GM06990 (cell line): ENCODE results near the gene CLEC4A.
A peak's percentile ranks its signal among the peaks of the same experiment; 100 is the strongest.
"Not testable (repeated sequence)": the region's sequence is repeated elsewhere in the genome, so short reads cannot be mapped to it uniquely, and the experiment has no call there.

Source experiments
- DNase-seq: peaks from one replicate; pipeline ENCODE4 v3.0.0-alpha.2; 2011; ENCODE audit not compliant: insufficient read length; ENCODE audit errors: extremely low read depth
- H3K27me3 ChIP-seq: replicated peaks from 2 replicates; pipeline ENCODE4 v1.6.0; 2011; ENCODE audit warnings: low read length; ENCODE audit not compliant: control insufficient read depth, insufficient read depth
- H3K36me3 ChIP-seq: 2 replicates; pipeline ENCODE4 v1.5.1; 2011; ENCODE audit warnings: low read length; ENCODE audit not compliant: control insufficient read depth, insufficient read depth
- H3K4me3 ChIP-seq: replicated peaks from 2 replicates; pipeline ENCODE4 v1.5.1; 2011; ENCODE audit warnings: low read depth, mild to moderate bottlenecking, control low read depth, low read length
- TF ChIP-seq, protein P1 (sequence below): IDR thresholded peaks from 2 replicates; pipeline ENCODE4 v1.5.1; 2011; ENCODE audit warnings: low read length, control low read depth, mild to moderate bottlenecking, inconsistent platforms; ENCODE audit not compliant: insufficient read depth, poor library complexity, severe bottlenecking

Gene CLEC4A

DNA sequence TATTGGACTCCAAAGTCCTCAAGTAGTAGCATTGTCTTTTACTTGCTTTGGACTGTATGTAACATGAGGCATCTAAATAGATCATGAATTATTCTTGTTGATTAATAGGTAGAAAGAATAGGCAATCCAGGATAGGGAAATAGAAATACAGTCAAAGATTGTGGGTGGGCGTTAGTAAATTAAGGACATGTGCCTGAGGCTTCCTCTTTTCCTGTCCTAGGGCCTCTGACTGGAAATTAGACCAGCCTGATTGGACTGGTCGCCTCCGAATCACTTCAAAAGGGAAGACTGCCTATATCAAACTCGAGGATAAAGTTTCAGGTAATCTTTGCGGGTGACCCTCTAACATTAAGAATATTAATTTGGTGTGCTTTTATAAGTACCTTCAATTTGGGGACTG is 33.7 kb upstream of the CLEC4A start:
- TF ChIP-seq, protein P1, sequence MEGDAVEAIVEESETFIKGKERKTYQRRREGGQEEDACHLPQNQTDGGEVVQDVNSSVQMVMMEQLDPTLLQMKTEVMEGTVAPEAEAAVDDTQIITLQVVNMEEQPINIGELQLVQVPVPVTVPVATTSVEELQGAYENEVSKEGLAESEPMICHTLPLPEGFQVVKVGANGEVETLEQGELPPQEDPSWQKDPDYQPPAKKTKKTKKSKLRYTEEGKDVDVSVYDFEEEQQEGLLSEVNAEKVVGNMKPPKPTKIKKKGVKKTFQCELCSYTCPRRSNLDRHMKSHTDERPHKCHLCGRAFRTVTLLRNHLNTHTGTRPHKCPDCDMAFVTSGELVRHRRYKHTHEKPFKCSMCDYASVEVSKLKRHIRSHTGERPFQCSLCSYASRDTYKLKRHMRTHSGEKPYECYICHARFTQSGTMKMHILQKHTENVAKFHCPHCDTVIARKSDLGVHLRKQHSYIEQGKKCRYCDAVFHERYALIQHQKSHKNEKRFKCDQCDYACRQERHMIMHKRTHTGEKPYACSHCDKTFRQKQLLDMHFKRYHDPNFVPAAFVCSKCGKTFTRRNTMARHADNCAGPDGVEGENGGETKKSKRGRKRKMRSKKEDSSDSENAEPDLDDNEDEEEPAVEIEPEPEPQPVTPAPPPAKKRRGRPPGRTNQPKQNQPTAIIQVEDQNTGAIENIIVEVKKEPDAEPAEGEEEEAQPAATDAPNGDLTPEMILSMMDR = no peak
- Histone ChIP-seq H3K4me3 (no peak overlapping the region), H3K36me3 (peaks cover 15% of the 10 kb centered on the region), H3K27me3 (no peaks in the 10 kb centered on the region)
- no peak for DNase-seq

DNA sequence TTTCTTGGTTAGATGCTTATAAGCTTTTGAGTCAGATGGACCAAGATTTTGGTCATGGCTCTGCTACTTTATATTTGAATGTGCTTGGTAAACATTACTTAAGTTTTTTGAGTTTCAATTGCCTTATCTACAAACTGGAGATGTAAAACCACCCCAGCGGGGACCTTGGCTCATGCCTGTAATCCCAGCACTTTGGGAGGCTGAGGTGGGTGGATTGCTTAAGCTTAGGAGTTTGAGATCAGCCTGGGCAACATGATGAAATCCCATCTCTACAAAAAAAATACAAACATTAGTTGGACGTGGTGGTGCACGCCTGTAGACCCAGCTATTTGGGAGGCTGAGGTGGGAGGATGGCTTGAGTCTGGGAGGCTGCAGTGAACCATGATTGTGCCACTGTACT is 30.1 kb upstream of the CLEC4A start:
- TF ChIP-seq, protein P1 = no peak
- Histone ChIP-seq H3K4me3 (no peak overlapping the region), H3K27me3 (no peaks in the 10 kb centered on the region), H3K36me3 (peaks cover 19% of the 10 kb centered on the region)
- no peak for DNase-seq

DNA sequence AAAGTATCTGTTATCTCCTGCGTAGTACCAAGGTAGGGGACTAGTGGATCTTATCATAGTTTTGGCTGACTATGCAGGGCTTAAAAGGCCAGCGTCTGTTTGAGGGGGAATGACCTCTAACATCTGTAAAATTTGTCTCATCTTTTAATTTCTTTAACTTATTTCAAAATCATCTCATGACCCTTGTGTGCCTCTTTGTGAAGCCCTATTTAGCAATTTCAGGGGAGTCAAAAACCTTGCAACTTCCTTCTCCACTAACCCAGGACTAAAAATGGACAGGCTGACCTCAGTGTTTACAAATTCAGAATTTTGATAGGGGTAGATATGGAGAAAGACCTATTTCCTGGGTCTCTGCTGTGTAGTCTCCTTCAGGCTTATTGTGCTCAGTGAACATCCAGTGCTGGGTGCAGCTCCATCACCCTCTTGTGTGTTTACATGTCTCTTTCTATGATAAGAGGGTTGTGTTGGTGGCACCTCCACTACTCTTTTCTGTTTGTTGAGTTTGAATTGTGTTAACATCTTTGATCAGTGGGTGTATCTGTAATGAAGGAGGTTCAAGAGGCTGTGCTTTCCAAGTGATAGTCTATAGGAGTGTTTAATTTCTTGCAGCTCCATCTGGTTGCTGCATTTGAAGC is 27.0 kb upstream of the CLEC4A start:
- DNase-seq = no peak
- TF ChIP-seq, protein P1 = no peak
- no peaks in the 10 kb centered on the region for H3K27me3 ChIP-seq
- no peak overlapping the region for H3K4me3 ChIP-seq
- H3K36me3 ChIP-seq = peaks cover 19% of the 10 kb centered on the region

DNA sequence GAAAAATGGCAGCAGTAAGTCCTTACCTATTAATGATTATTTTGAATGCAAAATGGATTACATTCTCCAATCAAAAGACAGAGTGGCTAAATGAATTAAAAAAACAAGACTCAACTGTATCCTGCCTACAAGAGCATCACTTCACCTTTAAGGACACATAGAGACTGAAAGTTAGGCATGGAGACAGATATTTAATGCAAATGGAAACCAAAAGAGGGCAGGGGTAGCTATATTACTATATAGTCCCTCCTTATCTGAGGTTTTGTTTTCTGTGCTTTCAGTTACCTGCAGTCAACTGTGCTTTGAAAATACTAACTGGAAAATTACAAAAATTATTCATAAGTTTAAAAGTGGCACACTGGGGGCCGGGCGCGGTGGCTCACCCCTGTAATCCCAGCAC is 24.2 kb upstream of the CLEC4A start:
- Histone ChIP-seq H3K4me3 (no peak overlapping the region), H3K27me3 (no peaks in the 10 kb centered on the region), H3K36me3 (peaks cover 9% of the 10 kb centered on the region)
- no peak for DNase-seq
- TF ChIP-seq, protein P1 = no peak

DNA sequence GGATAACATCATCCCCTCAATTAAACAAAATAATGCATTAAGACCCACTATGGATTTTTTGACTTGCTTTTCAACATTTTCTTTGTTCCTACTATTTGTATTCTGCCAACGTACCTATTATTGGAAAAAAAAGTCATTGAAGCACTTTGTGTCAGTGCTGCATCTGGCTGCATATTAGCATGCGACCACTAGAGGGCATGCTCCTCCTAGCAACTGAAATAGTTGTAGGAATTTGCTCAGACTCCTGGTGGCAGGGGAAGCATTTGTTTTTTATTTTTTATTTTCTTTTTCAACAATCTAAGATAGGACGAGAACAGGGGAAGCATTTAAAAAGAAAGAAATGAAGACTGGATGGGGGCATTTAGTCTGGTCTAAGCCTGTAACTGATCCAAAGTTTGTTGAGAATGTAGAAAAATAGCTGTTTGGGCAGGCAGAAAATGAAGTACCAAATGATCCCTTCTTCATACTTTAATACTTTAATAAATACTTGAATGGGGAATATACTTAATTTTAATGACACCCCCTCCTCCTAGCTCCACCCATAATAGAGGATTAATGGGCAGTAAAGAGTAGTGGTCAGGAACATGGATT is 14.5 kb upstream of the CLEC4A start:
- H3K4me3 ChIP-seq = no peak overlapping the region
- H3K36me3 ChIP-seq = no peaks in the 10 kb centered on the region
- DNase-seq = peak; percentile 15
- TF ChIP-seq, protein P1 = peak; percentile 92
- H3K27me3 ChIP-seq = no peaks in the 10 kb centered on the region

DNA sequence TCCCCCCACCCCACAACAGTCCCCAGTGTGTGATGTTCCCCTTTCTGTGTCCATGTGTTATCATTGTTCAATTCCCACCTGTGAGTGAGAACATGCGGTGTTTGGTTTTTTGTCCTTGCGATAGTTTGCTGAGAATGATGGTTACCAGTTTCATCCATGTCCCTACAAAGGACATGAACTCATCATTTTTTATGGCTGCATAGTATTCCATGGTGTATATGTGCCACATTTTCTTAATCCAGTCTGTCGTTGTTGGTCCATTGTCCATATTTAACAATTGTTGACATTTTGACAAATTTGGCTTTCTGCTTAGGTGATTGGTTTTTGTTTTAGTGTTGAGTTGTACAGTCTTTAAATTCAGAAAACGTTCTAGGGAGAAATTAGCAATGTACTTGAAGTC is 10.3 kb upstream of the CLEC4A start:
- H3K4me3 ChIP-seq, H3K36me3 ChIP-seq, DNase-seq, H3K27me3 ChIP-seq: not testable (repeated sequence)
